ENCODE measurements around the gene THSD4.

The THSD4 gene

DNA sequence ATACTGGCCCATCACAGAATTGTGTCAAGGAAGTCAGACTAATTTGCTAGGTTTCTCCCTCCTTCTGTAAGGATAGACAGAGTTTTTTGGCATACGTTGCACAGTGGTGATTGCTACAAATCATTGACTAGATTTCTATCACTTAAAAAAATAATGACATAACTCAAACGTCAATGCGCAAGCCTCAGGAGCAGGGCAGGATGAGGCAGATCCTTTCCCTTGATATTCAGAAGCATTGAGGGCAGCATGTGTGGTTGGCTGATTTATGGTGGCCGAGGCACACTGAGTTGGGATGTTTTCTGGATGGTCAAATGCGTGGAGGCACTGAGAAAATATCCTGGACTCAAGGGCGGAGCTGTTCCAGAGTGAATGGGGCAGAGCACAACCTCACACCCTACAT lies 14.4 kb downstream of the THSD4 start:
- no peaks in the 10 kb centered on the region for H3K27me3 ChIP-seq (ENCODE audit: control insufficient read depth, low read length)
- no peak overlapping the region for H3K27ac ChIP-seq (ENCODE audit: low read depth, low read length)
- H3F3A ChIP-seq (ENCODE audit: control insufficient read depth, insufficient read depth): no peaks in the 10 kb centered on the region
- no peak overlapping the region for H3K4me2 ChIP-seq (ENCODE audit: low read length)
- H3K4me1 ChIP-seq (ENCODE audit: control insufficient read depth, low read length): no peaks in the 10 kb centered on the region
- H3K9me2 ChIP-seq (replicated peaks; ENCODE audit: control insufficient read depth, low read length): no peaks in the 10 kb centered on the region
- H4K20me1 ChIP-seq (ENCODE audit: control insufficient read depth, insufficient read depth, low read depth, low read length): no peaks in the 10 kb centered on the region
- H3K79me2 ChIP-seq (ENCODE audit: control insufficient read depth, low read length): no peaks in the 10 kb centered on the region
- H3K4me3 ChIP-seq (ENCODE audit: low read length): no peak overlapping the region
- no peaks in the 10 kb centered on the region for H3K36me3 ChIP-seq (ENCODE audit: control insufficient read depth, low read length)
- TF ChIP-seq, protein P1, sequence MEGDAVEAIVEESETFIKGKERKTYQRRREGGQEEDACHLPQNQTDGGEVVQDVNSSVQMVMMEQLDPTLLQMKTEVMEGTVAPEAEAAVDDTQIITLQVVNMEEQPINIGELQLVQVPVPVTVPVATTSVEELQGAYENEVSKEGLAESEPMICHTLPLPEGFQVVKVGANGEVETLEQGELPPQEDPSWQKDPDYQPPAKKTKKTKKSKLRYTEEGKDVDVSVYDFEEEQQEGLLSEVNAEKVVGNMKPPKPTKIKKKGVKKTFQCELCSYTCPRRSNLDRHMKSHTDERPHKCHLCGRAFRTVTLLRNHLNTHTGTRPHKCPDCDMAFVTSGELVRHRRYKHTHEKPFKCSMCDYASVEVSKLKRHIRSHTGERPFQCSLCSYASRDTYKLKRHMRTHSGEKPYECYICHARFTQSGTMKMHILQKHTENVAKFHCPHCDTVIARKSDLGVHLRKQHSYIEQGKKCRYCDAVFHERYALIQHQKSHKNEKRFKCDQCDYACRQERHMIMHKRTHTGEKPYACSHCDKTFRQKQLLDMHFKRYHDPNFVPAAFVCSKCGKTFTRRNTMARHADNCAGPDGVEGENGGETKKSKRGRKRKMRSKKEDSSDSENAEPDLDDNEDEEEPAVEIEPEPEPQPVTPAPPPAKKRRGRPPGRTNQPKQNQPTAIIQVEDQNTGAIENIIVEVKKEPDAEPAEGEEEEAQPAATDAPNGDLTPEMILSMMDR (IDR thresholded peaks at IDR 0.05; ENCODE audit: low read depth, low read length, poor library complexity, severe bottlenecking): no peak
- no peak for TF ChIP-seq EZH2phosphoT487 (IDR thresholded peaks at IDR 0.05; ENCODE audit: borderline replicate concordance, low read length)
- H3K9me3 ChIP-seq (ENCODE audit: control insufficient read depth, insufficient read depth, low read length): no peaks in the 10 kb centered on the region

DNA sequence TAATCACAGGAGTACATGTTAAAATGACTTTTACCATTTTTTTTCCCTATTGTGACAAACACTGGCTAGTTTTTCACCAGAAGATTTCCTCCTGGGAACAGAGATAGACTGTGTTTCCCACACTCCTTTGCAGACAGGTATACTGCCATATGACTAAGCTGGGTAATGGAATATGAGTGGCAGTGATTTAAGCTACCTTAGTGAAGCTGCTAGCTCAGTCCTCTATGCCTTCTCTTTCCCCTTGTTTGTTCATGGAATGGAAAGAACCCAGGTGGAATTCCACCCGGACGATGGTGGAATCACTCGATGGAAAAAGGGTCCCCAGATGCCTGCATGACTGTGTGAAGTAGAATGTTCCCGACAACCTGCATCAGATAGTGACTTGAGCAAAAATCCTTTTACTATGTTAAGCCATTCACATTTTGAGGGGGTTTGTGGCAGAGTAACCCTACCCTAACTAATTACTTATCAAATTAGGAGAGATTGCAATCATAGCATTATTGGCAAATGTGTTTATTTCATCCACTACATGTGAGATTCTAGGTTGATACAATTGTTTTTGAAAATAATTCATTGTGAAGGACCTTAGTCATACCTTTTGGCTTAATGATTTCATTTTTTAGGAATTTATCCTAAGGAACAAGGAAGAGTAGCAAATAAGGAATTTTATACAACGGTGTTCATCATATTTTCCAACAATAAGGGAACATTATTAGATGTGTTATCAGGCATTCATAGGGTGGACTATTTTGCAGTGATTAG lies 16.5 kb downstream of the THSD4 start:
- no peaks in the 10 kb centered on the region for H3K4me1 ChIP-seq (ENCODE audit: control insufficient read depth, low read length)
- no peaks in the 10 kb centered on the region for H3F3A ChIP-seq (ENCODE audit: control insufficient read depth, insufficient read depth)
- no peak overlapping the region for H3K27ac ChIP-seq (ENCODE audit: low read depth, low read length)
- no peaks in the 10 kb centered on the region for H3K79me2 ChIP-seq (ENCODE audit: control insufficient read depth, low read length)
- no peaks in the 10 kb centered on the region for H4K20me1 ChIP-seq (ENCODE audit: control insufficient read depth, insufficient read depth, low read depth, low read length)
- H3K27me3 ChIP-seq (ENCODE audit: control insufficient read depth, low read length): no peaks in the 10 kb centered on the region
- H3K4me2 ChIP-seq (ENCODE audit: low read length): no peak overlapping the region
- no peaks in the 10 kb centered on the region for H3K9me3 ChIP-seq (ENCODE audit: control insufficient read depth, insufficient read depth, low read length)
- H3K4me3 ChIP-seq (ENCODE audit: low read length): no peak overlapping the region
- no peak for TF ChIP-seq EZH2phosphoT487 (IDR thresholded peaks at IDR 0.05; ENCODE audit: borderline replicate concordance, low read length)
- TF ChIP-seq, protein P1 (IDR thresholded peaks at IDR 0.05; ENCODE audit: low read depth, low read length, poor library complexity, severe bottlenecking): no peak
- no peaks in the 10 kb centered on the region for H3K36me3 ChIP-seq (ENCODE audit: control insufficient read depth, low read length)
- H3K9me2 ChIP-seq (replicated peaks; ENCODE audit: control insufficient read depth, low read length): no peaks in the 10 kb centered on the region

DNA sequence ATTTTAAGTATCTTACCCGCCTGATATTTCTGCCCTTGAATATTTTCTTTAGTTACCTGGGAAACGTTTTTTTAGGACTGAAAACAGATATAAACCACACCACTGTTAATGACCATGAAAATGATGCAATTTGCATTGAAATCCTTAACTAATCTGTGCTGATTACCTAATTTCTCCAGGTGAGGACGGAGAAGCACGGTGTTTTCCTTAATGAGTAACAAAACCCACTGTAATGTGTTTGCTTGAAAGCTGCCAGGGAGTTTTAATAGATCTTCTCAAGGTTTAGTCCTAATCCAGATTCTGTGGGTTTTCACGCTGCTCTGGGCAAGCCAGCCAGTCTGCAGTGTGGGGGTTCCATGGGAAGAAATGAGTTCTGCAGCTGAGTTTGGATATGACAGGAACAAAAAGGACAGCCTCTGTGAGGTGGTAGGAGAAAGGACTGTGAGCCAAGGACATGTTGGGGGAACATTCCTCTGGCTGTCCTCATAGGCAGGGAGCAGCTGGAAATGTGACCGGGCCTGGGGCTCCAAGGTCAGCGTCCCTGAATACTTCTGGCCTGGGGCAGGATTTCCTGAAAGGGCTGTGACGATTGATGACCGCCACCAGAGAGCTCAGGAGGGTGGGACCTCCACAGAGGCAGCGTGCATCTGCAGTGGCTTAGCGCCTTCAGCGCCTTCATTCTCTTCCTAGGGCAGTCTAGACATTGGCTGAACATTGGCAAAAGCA lies 18.6 kb downstream of the THSD4 start:
- no peaks in the 10 kb centered on the region for H3K79me2 ChIP-seq (ENCODE audit: control insufficient read depth, low read length)
- TF ChIP-seq EZH2phosphoT487 (IDR thresholded peaks at IDR 0.05; ENCODE audit: borderline replicate concordance, low read length): no peak
- TF ChIP-seq, protein P1 (IDR thresholded peaks at IDR 0.05; ENCODE audit: low read depth, low read length, poor library complexity, severe bottlenecking): no peak
- no peak overlapping the region for H3K4me2 ChIP-seq (ENCODE audit: low read length)
- no peaks in the 10 kb centered on the region for H3K9me2 ChIP-seq (replicated peaks; ENCODE audit: control insufficient read depth, low read length)
- H3K36me3 ChIP-seq (ENCODE audit: control insufficient read depth, low read length): no peaks in the 10 kb centered on the region
- no peaks in the 10 kb centered on the region for H3F3A ChIP-seq (ENCODE audit: control insufficient read depth, insufficient read depth)
- no peak overlapping the region for H3K4me3 ChIP-seq (ENCODE audit: low read length)
- H4K20me1 ChIP-seq (ENCODE audit: control insufficient read depth, insufficient read depth, low read depth, low read length): no peaks in the 10 kb centered on the region
- H3K27ac ChIP-seq (ENCODE audit: low read depth, low read length): no peak overlapping the region
- H3K9me3 ChIP-seq (ENCODE audit: control insufficient read depth, insufficient read depth, low read length): no peaks in the 10 kb centered on the region; the same call in 1 of the 2 replicates
- H3K27me3 ChIP-seq (ENCODE audit: control insufficient read depth, low read length): no peaks in the 10 kb centered on the region
- H3K4me1 ChIP-seq (ENCODE audit: control insufficient read depth, low read length): no peaks in the 10 kb centered on the region
